Fibroblast of villous mesenchyme (primary cell): ENCODE measurements around the gene CAT. TPM values are rescaled to one million over a fixed set of nuclear protein-coding genes. Genes with fewer than 3 reads are reported as not detected.

Experiments used
- DNase-seq: peaks from one replicate; pipeline ENCODE4 v3.0.0-alpha.2; 2010; ENCODE audit warnings: low read depth
- H3K4me3 ChIP-seq: 2 replicates; pipeline ENCODE4 v1.5.1; 2011; ENCODE audit warnings: low read depth, mild to moderate bottlenecking, low read length
- total RNA-seq: library from RNA; depleted of rRNA; stranded (reverse); fragments of >200 nt; gene quantifications from 2 replicates; pipeline ENCODE4 v1.2.3, GENCODE V29; 2012
- TF ChIP-seq, protein P1 (sequence below): IDR thresholded peaks from 2 replicates; pipeline ENCODE4 v1.5.1; 2012; ENCODE audit warnings: low read depth, mild to moderate bottlenecking, low read length; ENCODE audit not compliant: insufficient read depth

Gene CAT
- total RNA-seq, 1 donor: 71.7 TPM

DNA sequence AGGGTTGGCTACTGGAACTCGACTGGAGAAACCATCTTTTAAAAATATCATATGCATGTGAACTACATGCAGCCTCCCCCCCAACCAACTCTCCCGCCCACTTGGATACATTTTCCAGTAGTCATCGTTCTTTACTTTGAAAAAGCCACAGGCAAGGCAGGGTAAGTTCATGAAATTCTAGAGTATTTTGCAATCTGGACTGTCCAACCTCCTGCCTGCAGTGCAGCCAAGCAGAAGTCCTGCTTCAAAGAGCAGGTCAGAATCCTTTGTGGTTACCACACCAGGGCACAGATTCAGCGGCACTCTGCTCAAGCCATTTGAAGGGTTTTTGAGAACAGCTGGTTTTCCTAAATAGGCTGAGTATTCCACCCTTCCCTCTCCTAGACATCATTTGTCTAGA lies 62.8 kb downstream of the CAT start:
- no peak overlapping the region for H3K4me3 ChIP-seq

DNA sequence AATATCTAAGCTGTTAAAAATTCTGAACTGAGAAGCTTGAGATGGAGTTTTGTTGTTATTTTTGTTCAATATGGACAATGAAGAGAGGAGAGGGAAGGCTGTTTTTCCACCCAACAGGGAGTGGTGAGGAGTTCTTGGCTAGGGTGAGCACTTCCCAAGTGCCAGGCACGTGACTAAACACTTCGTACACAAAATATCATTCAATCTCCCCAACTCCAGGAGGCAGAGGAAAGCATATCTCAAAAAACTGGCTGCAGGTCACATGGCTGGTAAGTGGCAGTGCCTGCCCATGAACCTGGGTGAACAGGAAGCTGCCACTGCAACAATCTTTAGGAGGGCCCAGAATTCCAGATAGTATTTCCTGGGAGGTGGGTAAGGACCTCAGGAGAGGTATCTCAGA lies 63.2 kb downstream of the CAT start:
- DNase-seq: no peak
- TF ChIP-seq, protein P1, sequence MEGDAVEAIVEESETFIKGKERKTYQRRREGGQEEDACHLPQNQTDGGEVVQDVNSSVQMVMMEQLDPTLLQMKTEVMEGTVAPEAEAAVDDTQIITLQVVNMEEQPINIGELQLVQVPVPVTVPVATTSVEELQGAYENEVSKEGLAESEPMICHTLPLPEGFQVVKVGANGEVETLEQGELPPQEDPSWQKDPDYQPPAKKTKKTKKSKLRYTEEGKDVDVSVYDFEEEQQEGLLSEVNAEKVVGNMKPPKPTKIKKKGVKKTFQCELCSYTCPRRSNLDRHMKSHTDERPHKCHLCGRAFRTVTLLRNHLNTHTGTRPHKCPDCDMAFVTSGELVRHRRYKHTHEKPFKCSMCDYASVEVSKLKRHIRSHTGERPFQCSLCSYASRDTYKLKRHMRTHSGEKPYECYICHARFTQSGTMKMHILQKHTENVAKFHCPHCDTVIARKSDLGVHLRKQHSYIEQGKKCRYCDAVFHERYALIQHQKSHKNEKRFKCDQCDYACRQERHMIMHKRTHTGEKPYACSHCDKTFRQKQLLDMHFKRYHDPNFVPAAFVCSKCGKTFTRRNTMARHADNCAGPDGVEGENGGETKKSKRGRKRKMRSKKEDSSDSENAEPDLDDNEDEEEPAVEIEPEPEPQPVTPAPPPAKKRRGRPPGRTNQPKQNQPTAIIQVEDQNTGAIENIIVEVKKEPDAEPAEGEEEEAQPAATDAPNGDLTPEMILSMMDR: no peak
- H3K4me3 ChIP-seq: no peak overlapping the region

More for the DNA sequence above, 62.8 kb downstream of the CAT start:
- peak; percentile 81 for DNase-seq
- TF ChIP-seq, protein P1: no peak

GRCh38 chr11:34502949-34503348 lies 64.2 kb downstream of the CAT start:
- DNase-seq: no peak
- TF ChIP-seq, protein P1: peak; percentile 14
- H3K4me3 ChIP-seq: no peak overlapping the region

- DNase-seq: peak; percentile 11
- TF ChIP-seq, protein P1: no peak
- H3K4me3 ChIP-seq: no peak overlapping the region
These were observed 67.1 kb downstream of the CAT start for GRCh38 chr11:34505874-34506273.

DNA sequence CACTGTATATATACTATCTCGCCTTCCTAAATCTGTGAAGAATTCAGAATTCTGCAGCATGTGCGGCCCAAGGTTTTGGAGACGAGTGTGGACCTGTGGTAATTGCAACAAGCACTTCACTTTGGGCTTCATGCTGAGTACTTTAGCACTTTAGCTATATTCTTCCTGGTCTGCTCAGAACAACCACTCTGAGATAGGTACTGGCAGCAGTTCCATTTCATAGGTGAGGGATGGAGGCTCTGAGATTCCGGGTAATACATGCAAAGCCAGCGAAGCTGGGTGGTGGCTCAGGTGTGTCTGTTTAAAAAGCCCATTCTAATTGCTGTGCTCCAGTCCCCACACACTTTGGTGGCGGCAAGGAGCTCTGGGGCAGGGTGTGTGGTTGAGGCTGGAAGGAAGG lies 68.4 kb downstream of the CAT start:
- no peak for DNase-seq
- TF ChIP-seq, protein P1: no peak
- H3K4me3 ChIP-seq: no peak overlapping the region

GRCh38 chr11:34507610-34508009 lies 68.9 kb downstream of the CAT start:
- TF ChIP-seq, protein P1: no peak
- H3K4me3 ChIP-seq: no peak overlapping the region
- no peak for DNase-seq

GRCh38 chr11:34508524-34508923 lies 69.8 kb downstream of the CAT start:
- TF ChIP-seq, protein P1: no peak
- no peak for DNase-seq

More at GRCh38 chr11:34508524-34508923, 69.8 kb downstream of the CAT start:
- no peak overlapping the region for H3K4me3 ChIP-seq
